Neural progenitor cell (in vitro differentiated cells): ENCODE measurements around the gene URI1. TPM values are rescaled to one million over a fixed set of nuclear protein-coding genes. Genes with fewer than 3 reads are reported as not detected.

Experiments used
- DNase-seq: peaks from one replicate; pipeline ENCODE4 v3.0.0-alpha.2; 2016; ENCODE audit warnings: low spot score
- H2AFZ ChIP-seq: fragments of 200-600 bp; sonication (generic); replicated peaks from 2 replicates; pipeline ENCODE4 v1.6.1; 2016; ENCODE audit warnings: antibody characterized with exemption
- H3F3A ChIP-seq: fragments of 200-600 bp; sonication (generic); 2 replicates; pipeline ENCODE4 v1.6.1; 2016; ENCODE audit warnings: antibody characterized with exemption, low read depth
- H3K27ac ChIP-seq: fragments of 200-600 bp; sonication (generic); 2 replicates; pipeline ENCODE4 v1.5.1; 2016; ENCODE audit warnings: mild to moderate bottlenecking
- H3K27me3 ChIP-seq: fragments of 200-600 bp; sonication (generic); 2 replicates; pipeline ENCODE4 v1.6.1; 2016; ENCODE audit warnings: mild to moderate bottlenecking, moderate library complexity
- H3K36me3 ChIP-seq: fragments of 200-600 bp; sonication (generic); 2 replicates; pipeline ENCODE4 v1.5.1; 2016
- H3K4me1 ChIP-seq: fragments of 200-600 bp; sonication (generic); 2 replicates; pipeline ENCODE4 v1.6.1; 2016; ENCODE audit warnings: mixed run types
- H3K4me2 ChIP-seq: fragments of 200-600 bp; sonication (generic); 2 replicates; pipeline ENCODE4 v1.6.1; 2016
- H3K4me3 ChIP-seq: fragments of 200-600 bp; sonication (generic); 2 replicates; pipeline ENCODE4 v1.5.1; 2016
- H3K79me2 ChIP-seq: fragments of 200-600 bp; sonication (generic); 2 replicates; pipeline ENCODE4 v1.6.1; 2016; ENCODE audit warnings: low read depth
- H3K9ac ChIP-seq: fragments of 200-600 bp; sonication (generic); 2 replicates; pipeline ENCODE4 v1.6.1; 2016
- H3K9me3 ChIP-seq: fragments of 200-600 bp; sonication (generic); 2 replicates; pipeline ENCODE4 v1.5.1; 2016; ENCODE audit warnings: low read depth
- H4K20me1 ChIP-seq: fragments of 200-600 bp; sonication (generic); 2 replicates; pipeline ENCODE4 v1.6.1; 2016; ENCODE audit warnings: low read depth
- H3K27ac Mint-ChIP-seq: 3 replicates; pipeline ENCODE4 v1.8.0; 2021; ENCODE audit warnings: mixed read lengths
- H3K27me3 Mint-ChIP-seq: 2 replicates; pipeline ENCODE4 v1.8.0; 2022; ENCODE audit warnings: low read depth, mild to moderate bottlenecking, inconsistent platforms, moderate library complexity, mixed read lengths; ENCODE audit not compliant: insufficient read depth
- H3K36me3 Mint-ChIP-seq: 3 replicates; pipeline ENCODE4 v1.8.0; 2021; ENCODE audit warnings: mixed read lengths
- H3K4me1 Mint-ChIP-seq: 3 replicates; pipeline ENCODE4 v1.8.0; 2021; ENCODE audit warnings: mixed read lengths
- H3K4me3 Mint-ChIP-seq: 3 replicates; pipeline ENCODE4 v1.8.0; 2021; ENCODE audit warnings: mild to moderate bottlenecking, moderate library complexity, mixed read lengths
- H3K9me3 Mint-ChIP-seq: 3 replicates; pipeline ENCODE4 v1.8.0; 2020; ENCODE audit warnings: mixed read lengths
- EZH2 ChIP-seq: fragments of 200-600 bp; sonication (generic); IDR thresholded peaks from 2 replicates; pipeline ENCODE4 v1.6.1; 2017; ENCODE audit warnings: antibody characterized with exemption, mild to moderate bottlenecking, moderate library complexity
- EZH2phosphoT487 ChIP-seq: fragments of 200-600 bp; sonication (generic); IDR thresholded peaks from 2 replicates; pipeline ENCODE4 v1.6.1; 2017; ENCODE audit warnings: antibody characterized with exemption
- total RNA-seq: library from RNA; depleted of rRNA; stranded (reverse); fragments of >200 nt; gene quantifications from 2 replicates; pipeline ENCODE4 v1.2.3, GENCODE V29; 2015; ENCODE audit warnings: low replicate concordance
- TF ChIP-seq, protein P1 (sequence below): fragments of 200-600 bp; sonication (generic); IDR thresholded peaks from 2 replicates; pipeline ENCODE4 v1.5.1; 2017; ENCODE audit warnings: antibody characterized with exemption, mild to moderate bottlenecking

URI1 gene
- total RNA-seq, 1 donor from 2014 or later = 94.7 TPM

- H3K4me3 ChIP-seq = no peak overlapping the region
- H3K27ac Mint-ChIP-seq = no peak overlapping the region
- no peak overlapping the region for H3K27ac ChIP-seq
- H3K4me2 ChIP-seq = no peak overlapping the region
- H3K4me1 ChIP-seq = peaks cover 4% of the 10 kb centered on the region
- peaks cover 12% of the 10 kb centered on the region for H3K4me1 Mint-ChIP-seq
- no peaks in the 10 kb centered on the region for H4K20me1 ChIP-seq
- H3K36me3 ChIP-seq = no peaks in the 10 kb centered on the region
- no peak overlapping the region for H3K9ac ChIP-seq
- TF ChIP-seq EZH2 (no peak), EZH2phosphoT487 (no peak)
- TF ChIP-seq, protein P1, sequence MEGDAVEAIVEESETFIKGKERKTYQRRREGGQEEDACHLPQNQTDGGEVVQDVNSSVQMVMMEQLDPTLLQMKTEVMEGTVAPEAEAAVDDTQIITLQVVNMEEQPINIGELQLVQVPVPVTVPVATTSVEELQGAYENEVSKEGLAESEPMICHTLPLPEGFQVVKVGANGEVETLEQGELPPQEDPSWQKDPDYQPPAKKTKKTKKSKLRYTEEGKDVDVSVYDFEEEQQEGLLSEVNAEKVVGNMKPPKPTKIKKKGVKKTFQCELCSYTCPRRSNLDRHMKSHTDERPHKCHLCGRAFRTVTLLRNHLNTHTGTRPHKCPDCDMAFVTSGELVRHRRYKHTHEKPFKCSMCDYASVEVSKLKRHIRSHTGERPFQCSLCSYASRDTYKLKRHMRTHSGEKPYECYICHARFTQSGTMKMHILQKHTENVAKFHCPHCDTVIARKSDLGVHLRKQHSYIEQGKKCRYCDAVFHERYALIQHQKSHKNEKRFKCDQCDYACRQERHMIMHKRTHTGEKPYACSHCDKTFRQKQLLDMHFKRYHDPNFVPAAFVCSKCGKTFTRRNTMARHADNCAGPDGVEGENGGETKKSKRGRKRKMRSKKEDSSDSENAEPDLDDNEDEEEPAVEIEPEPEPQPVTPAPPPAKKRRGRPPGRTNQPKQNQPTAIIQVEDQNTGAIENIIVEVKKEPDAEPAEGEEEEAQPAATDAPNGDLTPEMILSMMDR = no peak
- no peak overlapping the region for H3K4me3 Mint-ChIP-seq
- no peaks in the 10 kb centered on the region for H3K36me3 Mint-ChIP-seq
- peaks cover 11% of the 10 kb centered on the region for H3K9me3 Mint-ChIP-seq
- no peaks in the 10 kb centered on the region for H3K9me3 ChIP-seq
- H2AFZ ChIP-seq = no peak overlapping the region
- peaks cover 6% of the 10 kb centered on the region for H3K27me3 Mint-ChIP-seq
- H3F3A ChIP-seq = no peaks in the 10 kb centered on the region
- no peak for DNase-seq
- no peaks in the 10 kb centered on the region for H3K27me3 ChIP-seq
- no peaks in the 10 kb centered on the region for H3K79me2 ChIP-seq
Measured at GRCh38 chr19:30053558-30053957, 111.5 kb downstream of the URI1 start.

GRCh38 chr19:30054210-30054609, 112.2 kb downstream of the URI1 start:
- TF ChIP-seq, protein P1 = no peak
- TF ChIP-seq EZH2 (no peak), EZH2phosphoT487 (no peak)
- no peak overlapping the region for H3K27ac Mint-ChIP-seq
- H3K9me3 ChIP-seq = no peaks in the 10 kb centered on the region
- no peak overlapping the region for H3K9ac ChIP-seq
- no peaks in the 10 kb centered on the region for H3K36me3 Mint-ChIP-seq
- no peaks in the 10 kb centered on the region for H3F3A ChIP-seq
- no peaks in the 10 kb centered on the region for H3K79me2 ChIP-seq
- H3K4me1 ChIP-seq = peaks cover 9% of the 10 kb centered on the region
- no peak overlapping the region for H2AFZ ChIP-seq
- peaks cover 11% of the 10 kb centered on the region for H3K9me3 Mint-ChIP-seq
- H3K4me3 ChIP-seq = no peak overlapping the region
- no peak for DNase-seq
- no peaks in the 10 kb centered on the region for H4K20me1 ChIP-seq
- no peaks in the 10 kb centered on the region for H3K27me3 ChIP-seq
- H3K4me1 Mint-ChIP-seq = peaks cover 7% of the 10 kb centered on the region
- H3K4me2 ChIP-seq = no peak overlapping the region
- no peak overlapping the region for H3K27ac ChIP-seq
- no peaks in the 10 kb centered on the region for H3K36me3 ChIP-seq
- H3K27me3 Mint-ChIP-seq = peaks cover 6% of the 10 kb centered on the region
- H3K4me3 Mint-ChIP-seq = no peak overlapping the region

GRCh38 chr19:30056580-30056979, 114.5 kb downstream of the URI1 start:
- Histone ChIP-seq H2AFZ (no peak overlapping the region), H3K4me1 (peaks cover 18% of the 10 kb centered on the region), H4K20me1 (no peaks in the 10 kb centered on the region), H3F3A (no peaks in the 10 kb centered on the region), H3K9ac (no peak overlapping the region), H3K36me3 (no peaks in the 10 kb centered on the region), H3K79me2 (no peaks in the 10 kb centered on the region), H3K27ac (no peak overlapping the region), H3K9me3 (no peaks in the 10 kb centered on the region), H3K4me2 (no peak overlapping the region), H3K27me3 (no peaks in the 10 kb centered on the region), H3K4me3 (no peak overlapping the region)
- H3K27me3 Mint-ChIP-seq = peaks cover 4% of the 10 kb centered on the region
- peaks cover 10% of the 10 kb centered on the region for H3K9me3 Mint-ChIP-seq
- H3K4me3 Mint-ChIP-seq = no peak overlapping the region
- TF ChIP-seq EZH2 = no peak
- TF ChIP-seq, protein P1 = no peak
- TF ChIP-seq EZH2phosphoT487 = no peak
- DNase-seq = no peak
- H3K4me1 Mint-ChIP-seq = peaks cover 5% of the 10 kb centered on the region
- H3K36me3 Mint-ChIP-seq = no peaks in the 10 kb centered on the region
- H3K27ac Mint-ChIP-seq = no peak overlapping the region
